Mesodermal cell (in vitro differentiated cells): ENCODE data around the gene ARFRP1.

Source experiments
- H3K27ac ChIP-seq: 2 replicates; pipeline ENCODE4 v1.7.0; 2013; ENCODE audit warnings: mild to moderate bottlenecking, low read depth, low read length, moderate library complexity; ENCODE audit not compliant: severe bottlenecking
- H3K36me3 ChIP-seq: 2 replicates; pipeline ENCODE4 v1.7.1; 2013; ENCODE audit warnings: mild to moderate bottlenecking, low read length, moderate library complexity; ENCODE audit not compliant: control insufficient read depth, insufficient read depth
- H3K4me1 ChIP-seq: one replicate; pipeline ENCODE4 v1.7.1; 2013; ENCODE audit warnings: mild to moderate bottlenecking, low read length; ENCODE audit not compliant: insufficient read depth, control insufficient read depth, poor library complexity, severe bottlenecking
- H3K4me3 ChIP-seq: 2 replicates; pipeline ENCODE4 v1.7.0; 2013; ENCODE audit warnings: low read length, control low read depth, mild to moderate bottlenecking; ENCODE audit not compliant: insufficient read depth, poor library complexity, severe bottlenecking; ENCODE audit errors: extremely low read depth
- H3K9me3 ChIP-seq: 2 replicates; pipeline ENCODE4 v1.7.1; 2013; ENCODE audit warnings: mild to moderate bottlenecking, low read length, moderate library complexity; ENCODE audit not compliant: control insufficient read depth
- WGBS, 2 experiments: methylation state at CpG; one replicate each; pipeline ENCODE4 v1.1.5; 2013; ENCODE audit warnings: missing lambda C conversion rate in 2 of 2; ENCODE audit not compliant: insufficient coverage in 2 of 2; 5-methylcytosine and 5-hydroxymethylcytosine counted together

Gene ARFRP1

GRCh38 chr20:63742381-63743024 is 34.7 kb upstream of the ARFRP1 start:
- Histone ChIP-seq H3K9me3 (no peaks in the 10 kb centered on the region), H3K27ac (no peak overlapping the region), H3K36me3 (peaks cover 42% of the 10 kb centered on the region), H3K4me3 (no peak overlapping the region), H3K4me1 (peaks cover 18% of the 10 kb centered on the region)
- 93% methylated on average over 21 to 35 of the region's 37 CpGs for WGBS, 2 experiments

GRCh38 chr20:63741676-63742380 is 34.1 kb upstream of the ARFRP1 start:
- Histone ChIP-seq H3K36me3 (peaks cover 45% of the 10 kb centered on the region), H3K27ac (no peak overlapping the region), H3K4me3 (peak overlapping the region; percentile 64), H3K4me1 (peaks cover 18% of the 10 kb centered on the region), H3K9me3 (no peaks in the 10 kb centered on the region)
- 91 to 93% methylated on average over 19 to 27 of the region's 30 CpGs for WGBS, 2 experiments

GRCh38 chr20:63741354-63741675 is 33.5 kb upstream of the ARFRP1 start:
- Histone ChIP-seq H3K36me3 (peaks cover 45% of the 10 kb centered on the region), H3K27ac (peak overlapping the region; percentile 87), H3K9me3 (no peaks in the 10 kb centered on the region), H3K4me1 (peaks cover 18% of the 10 kb centered on the region), H3K4me3 (peak overlapping the region; percentile 64)
- WGBS, 2 experiments, result 59 to 66% methylated on average over 4 to 5 of the region's 6 CpGs

- H3K4me1 ChIP-seq, result peaks cover 18% of the 10 kb centered on the region
- peak overlapping the region; percentile 64 for H3K4me3 ChIP-seq
- WGBS, 2 experiments, result 3 to 6% methylated on average over 17 to 19 of the region's 29 CpGs
- no peaks in the 10 kb centered on the region for H3K9me3 ChIP-seq
- peaks cover 44% of the 10 kb centered on the region for H3K36me3 ChIP-seq
- peak overlapping the region; percentile 87 for H3K27ac ChIP-seq
Measured at GRCh38 chr20:63740627-63741353, 33.0 kb upstream of the ARFRP1 start.

GRCh38 chr20:63740070-63740626 is 32.4 kb upstream of the ARFRP1 start:
- Histone ChIP-seq H3K27ac (peak overlapping the region; percentile 87), H3K9me3 (no peaks in the 10 kb centered on the region), H3K4me1 (peaks cover 18% of the 10 kb centered on the region), H3K36me3 (peaks cover 44% of the 10 kb centered on the region), H3K4me3 (peak overlapping the region; percentile 64)
- WGBS, 2 experiments, result 0 to 1% methylated on average over 32 to 52 of the region's 80 CpGs

GRCh38 chr20:63739130-63740069 is 31.6 kb upstream of the ARFRP1 start, which contains the start of gene SLC2A4RG:
Gene SLC2A4RG (plus strand): TSS chr20:63739776. CDS start chr20:63739913, 137 bp downstream.
- peak within 1 kb of the TSS; percentile 87 for H3K27ac ChIP-seq
- H3K4me1 ChIP-seq, result peaks cover 18% of the 10 kb centered on the region
- peak within 1 kb of the TSS; percentile 64 for H3K4me3 ChIP-seq
- H3K36me3 ChIP-seq, result peaks cover 46% of the 10 kb centered on the region
- no peaks in the 10 kb centered on the region for H3K9me3 ChIP-seq
- WGBS, 2 experiments, result 1 to 2% methylated on average over 54 to 96 of the region's 136 CpGs

- peak overlapping the region; percentile 34 for H3K4me3 ChIP-seq
- H3K4me1 ChIP-seq, result peaks cover 18% of the 10 kb centered on the region
- peaks cover 50% of the 10 kb centered on the region for H3K36me3 ChIP-seq
- H3K9me3 ChIP-seq, result no peaks in the 10 kb centered on the region
- peak overlapping the region; percentile 72 for H3K27ac ChIP-seq
- WGBS, 2 experiments, result 25 to 28% methylated on average over 21 to 22 of the region's 26 CpGs
Measured at GRCh38 chr20:63738687-63739129, 30.9 kb upstream of the ARFRP1 start.

- no peak overlapping the region for H3K27ac ChIP-seq
- 54 to 56% methylated on average over 28 to 29 of the region's 43 CpGs for WGBS, 2 experiments
- no peak overlapping the region for H3K4me3 ChIP-seq
- H3K9me3 ChIP-seq, result no peaks in the 10 kb centered on the region
- peaks cover 18% of the 10 kb centered on the region for H3K4me1 ChIP-seq
- H3K36me3 ChIP-seq, result peaks cover 50% of the 10 kb centered on the region
Measured at GRCh38 chr20:63737945-63738686, 30.3 kb upstream of the ARFRP1 start.

- peaks cover 18% of the 10 kb centered on the region for H3K4me1 ChIP-seq
- H3K9me3 ChIP-seq, result no peaks in the 10 kb centered on the region
- WGBS, 2 experiments, result 27 to 45% methylated on average over 12 to 14 of the region's 26 CpGs
- no peak overlapping the region for H3K4me3 ChIP-seq
- H3K27ac ChIP-seq, result no peak overlapping the region
- peaks cover 50% of the 10 kb centered on the region for H3K36me3 ChIP-seq
Measured at GRCh38 chr20:63737695-63737944, 29.8 kb upstream of the ARFRP1 start.
